SK-N-MC (cell line): ENCODE data around the gene SERGEF.

Source experiments
- EZH2 ChIP-seq: fragments of 200-600 bp; sonication (generic); IDR thresholded peaks from one replicate; pipeline ENCODE4 v1.6.1; 2017; ENCODE audit warnings: antibody characterized with exemption
- FOXP2 ChIP-seq: optimal IDR thresholded peaks from 2 replicates; pipeline ENCODE3; 2011; ENCODE audit warnings: mild to moderate bottlenecking, moderate library complexity; ENCODE audit not compliant: insufficient read depth; ENCODE audit errors: extremely low read length, control extremely low read depth
- POLR2AphosphoS5 ChIP-seq: IDR thresholded peaks from 2 replicates; pipeline ENCODE4 v1.6.1; 2012; ENCODE audit warnings: mild to moderate bottlenecking, low read depth, low read length, borderline replicate concordance

GRCh38 chr11:17769218-17769617, 243.6 kb downstream of the SERGEF start:
- TF ChIP-seq EZH2 (no peak), FOXP2 (no peak), POLR2AphosphoS5 (no peak)
